Measurements from ENCODE around the gene GPR119. TPM values are rescaled to one million over a fixed set of nuclear protein-coding genes. Genes with fewer than 3 reads are reported as not detected.
"Not testable (repeated sequence)": the region's sequence is repeated elsewhere in the genome, so short reads cannot be mapped to it uniquely, and the experiment has no call there.

Gene GPR119
- total RNA-seq = not detected in 2 replicates
- polyA plus RNA-seq = not detected in 2 replicates

- no peak for DNase-seq (ENCODE audit: low read depth in 1 of 2, low spot score in 1 of 2)
- no peaks in the 10 kb centered on the region for H3K27me3 ChIP-seq
- no peak within 1 kb of the TSS for H3K27ac ChIP-seq
- H3K4me3 ChIP-seq = no peak within 1 kb of the TSS
- no peaks in the 10 kb centered on the region for H3K4me1 ChIP-seq (ENCODE audit: low read depth)
- TF ChIP-seq, protein P1, sequence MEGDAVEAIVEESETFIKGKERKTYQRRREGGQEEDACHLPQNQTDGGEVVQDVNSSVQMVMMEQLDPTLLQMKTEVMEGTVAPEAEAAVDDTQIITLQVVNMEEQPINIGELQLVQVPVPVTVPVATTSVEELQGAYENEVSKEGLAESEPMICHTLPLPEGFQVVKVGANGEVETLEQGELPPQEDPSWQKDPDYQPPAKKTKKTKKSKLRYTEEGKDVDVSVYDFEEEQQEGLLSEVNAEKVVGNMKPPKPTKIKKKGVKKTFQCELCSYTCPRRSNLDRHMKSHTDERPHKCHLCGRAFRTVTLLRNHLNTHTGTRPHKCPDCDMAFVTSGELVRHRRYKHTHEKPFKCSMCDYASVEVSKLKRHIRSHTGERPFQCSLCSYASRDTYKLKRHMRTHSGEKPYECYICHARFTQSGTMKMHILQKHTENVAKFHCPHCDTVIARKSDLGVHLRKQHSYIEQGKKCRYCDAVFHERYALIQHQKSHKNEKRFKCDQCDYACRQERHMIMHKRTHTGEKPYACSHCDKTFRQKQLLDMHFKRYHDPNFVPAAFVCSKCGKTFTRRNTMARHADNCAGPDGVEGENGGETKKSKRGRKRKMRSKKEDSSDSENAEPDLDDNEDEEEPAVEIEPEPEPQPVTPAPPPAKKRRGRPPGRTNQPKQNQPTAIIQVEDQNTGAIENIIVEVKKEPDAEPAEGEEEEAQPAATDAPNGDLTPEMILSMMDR (IDR thresholded peaks at IDR 0.05; ENCODE audit: low read depth, low read length) = no peak
- no peaks in the 10 kb centered on the region for H3K36me3 ChIP-seq
- no peaks in the 10 kb centered on the region for H3K9me3 ChIP-seq (ENCODE audit: low read depth)
Observed at GRCh38 chrX:130385520-130385919, at the start of gene GPR119. Gene GPR119 (minus strand): TSS chrX:130385674. CDS start chrX:130385447, 227 bp downstream.

- not testable (repeated sequence) for H3K9me3 ChIP-seq (ENCODE audit: low read depth); H3K27ac ChIP-seq; H3K4me3 ChIP-seq; H3K4me1 ChIP-seq (ENCODE audit: low read depth); H3K36me3 ChIP-seq; DNase-seq (ENCODE audit: low read depth in 1 of 2, low spot score in 1 of 2); H3K27me3 ChIP-seq
Observed at GRCh38 chrX:130429236-130429635, 43.8 kb upstream of the GPR119 start.

DNA sequence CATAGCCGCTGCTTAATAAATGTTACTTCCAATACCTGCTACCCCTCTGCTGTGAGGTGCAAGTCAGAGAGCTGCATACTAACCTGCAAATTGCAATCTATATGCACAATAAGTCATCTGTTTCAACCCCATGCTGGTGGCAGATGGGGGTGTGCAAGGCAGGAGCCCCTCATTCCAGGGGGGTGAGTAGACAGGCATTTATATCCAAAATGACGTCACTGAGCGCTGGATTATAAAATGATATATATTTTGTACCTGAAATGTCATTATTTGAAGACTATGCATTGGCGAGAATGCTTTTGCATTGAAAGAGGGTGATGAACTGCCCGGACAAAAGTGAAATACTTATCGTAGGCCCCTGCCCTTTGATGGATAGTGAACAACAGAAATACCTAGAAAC lies 41.1 kb upstream of the GPR119 start:
- Histone ChIP-seq H3K4me3 (no peak overlapping the region), H3K27me3 (no peaks in the 10 kb centered on the region), H3K36me3 (no peaks in the 10 kb centered on the region), H3K27ac (no peak overlapping the region), H3K4me1 (ENCODE audit: low read depth) (no peaks in the 10 kb centered on the region), H3K9me3 (ENCODE audit: low read depth) (no peaks in the 10 kb centered on the region)
- TF ChIP-seq, protein P1 (IDR thresholded peaks at IDR 0.05; ENCODE audit: low read depth, low read length) = no peak
- no peak for DNase-seq (ENCODE audit: low read depth in 1 of 2, low spot score in 1 of 2)

DNA sequence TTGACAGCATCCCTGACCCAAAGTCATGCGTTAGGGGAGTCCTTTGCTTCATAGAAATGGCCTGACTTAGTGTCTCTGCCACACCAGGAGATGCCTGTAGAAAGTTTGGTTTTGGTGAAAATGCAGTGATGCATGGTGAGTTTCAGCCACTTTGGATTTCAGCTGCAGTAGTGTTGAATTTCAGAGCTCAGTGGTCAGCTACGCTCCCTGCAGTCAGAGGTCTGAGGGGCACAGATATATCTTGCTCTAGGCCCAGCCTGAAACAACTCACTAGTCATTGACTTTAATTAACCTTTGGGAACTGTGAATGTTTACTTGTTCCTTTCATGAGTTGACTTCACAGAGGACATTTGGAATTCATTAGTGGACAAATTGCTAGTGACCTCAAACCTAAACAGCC lies 33.8 kb upstream of the GPR119 start:
- no peak for DNase-seq (ENCODE audit: low read depth in 1 of 2, low spot score in 1 of 2)
- TF ChIP-seq, protein P1 (IDR thresholded peaks at IDR 0.05; ENCODE audit: low read depth, low read length) = no peak
- no peak overlapping the region for H3K4me3 ChIP-seq

GRCh38 chrX:130418740-130419139 lies 33.3 kb upstream of the GPR119 start:
- no peaks in the 10 kb centered on the region for H3K9me3 ChIP-seq (ENCODE audit: low read depth)
- no peaks in the 10 kb centered on the region for H3K4me1 ChIP-seq (ENCODE audit: low read depth)
- TF ChIP-seq, protein P1 (IDR thresholded peaks at IDR 0.05; ENCODE audit: low read depth, low read length) = no peak

More for the DNA sequence above, 33.8 kb upstream of the GPR119 start:
- Histone ChIP-seq H3K27ac (no peak overlapping the region), H3K27me3 (no peaks in the 10 kb centered on the region), H3K9me3 (ENCODE audit: low read depth) (no peaks in the 10 kb centered on the region), H3K4me1 (ENCODE audit: low read depth) (no peaks in the 10 kb centered on the region), H3K36me3 (no peaks in the 10 kb centered on the region)

GRCh38 chrX:130418066-130418465 lies 32.6 kb upstream of the GPR119 start:
- Histone ChIP-seq H3K4me3 (no peak overlapping the region), H3K27me3 (no peaks in the 10 kb centered on the region), H3K36me3 (no peaks in the 10 kb centered on the region), H3K27ac (no peak overlapping the region), H3K4me1 (ENCODE audit: low read depth) (no peaks in the 10 kb centered on the region), H3K9me3 (ENCODE audit: low read depth) (no peaks in the 10 kb centered on the region)
- DNase-seq (ENCODE audit: low read depth in 1 of 2, low spot score in 1 of 2) = no peak
- TF ChIP-seq, protein P1 (IDR thresholded peaks at IDR 0.05; ENCODE audit: low read depth, low read length) = no peak

More at GRCh38 chrX:130418740-130419139, 33.3 kb upstream of the GPR119 start:
- Histone ChIP-seq H3K4me3 (no peak overlapping the region), H3K36me3 (no peaks in the 10 kb centered on the region), H3K27ac (no peak overlapping the region), H3K27me3 (no peaks in the 10 kb centered on the region)
- DNase-seq (ENCODE audit: low read depth in 1 of 2, low spot score in 1 of 2) = no peak
